Activated CD8-positive, alpha-beta memory T cell treated with anti-CD3 and anti-CD28 coated beads, Interleukin-2, amount 50 U/mL, for 24 hours (primary cell): Measurements from ENCODE around the gene FAM131C.
"Not testable (repeated sequence)": the region's sequence is repeated elsewhere in the genome, so short reads cannot be mapped to it uniquely, and the experiment has no call there.

Experiments used
- DNase-seq: peaks from one replicate; pipeline ENCODE4 v3.0.0-alpha.2; 2020; ENCODE audit errors: extremely low read depth

Gene FAM131C

DNA sequence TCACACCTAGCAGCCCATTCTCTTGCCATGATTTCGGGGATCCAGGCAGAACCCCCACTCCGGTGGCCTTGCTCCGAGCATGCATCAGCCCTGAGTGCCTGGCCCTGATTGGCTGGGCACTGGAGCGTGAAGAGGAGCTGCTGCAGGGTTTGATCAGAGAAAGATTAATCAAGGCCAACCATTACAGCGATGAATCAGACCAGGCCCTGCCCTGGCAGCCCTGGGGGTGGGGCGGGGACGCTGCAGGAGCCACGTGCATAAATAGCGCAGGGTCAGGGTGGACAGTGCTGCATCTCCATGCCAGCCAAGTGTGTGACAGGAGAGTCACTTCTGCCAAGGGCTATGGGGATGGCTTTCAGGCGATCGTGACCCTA is 3.4 kb upstream of the FAM131C start:
- no peak for DNase-seq

DNA sequence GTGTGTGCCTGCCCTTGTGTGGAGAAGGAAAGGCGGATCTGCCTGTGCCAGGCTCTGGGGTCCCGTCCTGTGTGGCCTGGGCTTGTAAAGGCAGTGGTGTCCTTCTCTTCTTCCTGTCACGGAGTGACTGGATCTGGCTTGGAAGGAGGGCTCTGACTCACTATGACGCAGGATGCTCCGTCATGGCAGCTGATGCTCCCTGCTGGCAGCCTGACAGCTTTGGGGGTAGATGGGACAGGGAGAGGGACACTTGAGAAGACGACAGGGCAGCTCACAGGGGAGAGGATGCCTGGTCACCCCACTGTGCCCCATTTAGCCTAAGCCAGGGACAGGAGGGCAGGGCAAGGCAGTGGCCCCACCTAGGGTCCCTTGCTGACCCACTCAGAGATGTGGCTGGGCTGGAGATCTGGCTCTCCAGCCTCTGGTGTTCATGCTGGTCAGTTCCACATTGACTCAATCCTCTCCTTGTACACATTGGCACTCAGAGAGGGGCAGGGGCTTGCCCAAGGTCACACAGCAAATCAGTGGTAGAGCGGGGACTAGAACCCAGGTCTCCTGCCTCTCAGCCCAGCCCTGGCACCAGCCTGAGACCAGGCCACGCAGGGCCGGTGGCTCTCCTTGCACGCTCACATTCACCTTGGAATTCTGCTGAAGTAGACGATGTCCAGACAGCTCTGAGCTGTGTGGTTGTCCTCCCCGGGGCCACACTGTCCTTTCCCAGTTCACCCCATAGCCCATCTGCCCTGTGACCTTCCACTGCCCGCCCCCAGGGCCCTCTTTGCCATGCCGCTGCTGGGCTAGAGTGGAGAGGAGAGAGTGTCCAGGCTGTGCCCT is 2.8 kb upstream of the FAM131C start:
- DNase-seq: no peak

DNA sequence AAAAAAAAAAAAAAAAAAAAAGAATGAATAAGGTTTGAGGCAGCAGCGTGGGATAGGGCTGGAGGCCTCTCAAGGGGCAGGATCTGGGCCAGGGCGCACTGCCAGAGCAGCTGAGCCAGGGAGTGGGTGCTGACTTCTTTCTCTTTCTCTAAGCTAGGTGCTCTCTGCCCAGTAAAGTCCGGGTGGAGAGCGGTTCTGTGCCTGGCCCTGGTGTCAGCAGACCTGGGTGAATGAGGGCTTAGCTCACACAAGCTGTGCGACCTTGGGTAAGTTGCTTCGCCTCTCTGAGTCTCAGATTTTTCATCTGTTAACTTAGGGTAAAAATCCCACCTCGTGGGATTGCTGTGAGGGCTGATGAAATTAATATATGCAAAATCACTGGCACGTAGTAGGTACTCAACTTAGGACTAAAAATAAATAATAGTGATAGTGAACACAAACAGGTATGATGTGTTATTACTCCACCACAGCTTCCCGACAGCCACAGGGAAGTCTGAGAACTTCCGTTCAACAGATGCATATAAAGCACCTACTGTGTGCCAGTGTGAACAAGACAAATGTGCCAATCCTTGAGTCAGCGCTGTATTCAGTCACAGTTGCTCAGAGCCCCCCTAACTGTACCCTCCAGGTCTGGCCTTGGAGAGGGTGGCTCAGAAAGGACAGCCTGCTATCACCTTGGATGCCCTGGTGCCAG is 2.0 kb upstream of the FAM131C start:
- DNase-seq: no peak

DNA sequence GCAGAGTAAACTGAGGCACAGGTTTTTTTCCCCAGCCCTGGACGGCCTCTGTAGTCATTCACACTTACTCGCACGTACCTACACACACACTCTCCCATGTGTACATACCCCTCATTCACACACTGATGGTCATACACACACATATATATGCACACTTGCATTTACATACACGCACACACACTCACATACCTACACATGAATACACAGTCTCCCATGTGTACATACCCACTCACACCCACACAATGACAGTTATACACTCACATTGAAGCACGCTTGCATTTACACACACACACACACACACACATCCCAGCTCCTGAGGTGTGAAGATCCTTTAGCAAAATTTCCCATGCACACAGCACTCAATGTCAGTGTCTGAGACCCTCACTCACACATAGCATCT is 766 bp upstream of the FAM131C start:
- no peak for DNase-seq

DNA sequence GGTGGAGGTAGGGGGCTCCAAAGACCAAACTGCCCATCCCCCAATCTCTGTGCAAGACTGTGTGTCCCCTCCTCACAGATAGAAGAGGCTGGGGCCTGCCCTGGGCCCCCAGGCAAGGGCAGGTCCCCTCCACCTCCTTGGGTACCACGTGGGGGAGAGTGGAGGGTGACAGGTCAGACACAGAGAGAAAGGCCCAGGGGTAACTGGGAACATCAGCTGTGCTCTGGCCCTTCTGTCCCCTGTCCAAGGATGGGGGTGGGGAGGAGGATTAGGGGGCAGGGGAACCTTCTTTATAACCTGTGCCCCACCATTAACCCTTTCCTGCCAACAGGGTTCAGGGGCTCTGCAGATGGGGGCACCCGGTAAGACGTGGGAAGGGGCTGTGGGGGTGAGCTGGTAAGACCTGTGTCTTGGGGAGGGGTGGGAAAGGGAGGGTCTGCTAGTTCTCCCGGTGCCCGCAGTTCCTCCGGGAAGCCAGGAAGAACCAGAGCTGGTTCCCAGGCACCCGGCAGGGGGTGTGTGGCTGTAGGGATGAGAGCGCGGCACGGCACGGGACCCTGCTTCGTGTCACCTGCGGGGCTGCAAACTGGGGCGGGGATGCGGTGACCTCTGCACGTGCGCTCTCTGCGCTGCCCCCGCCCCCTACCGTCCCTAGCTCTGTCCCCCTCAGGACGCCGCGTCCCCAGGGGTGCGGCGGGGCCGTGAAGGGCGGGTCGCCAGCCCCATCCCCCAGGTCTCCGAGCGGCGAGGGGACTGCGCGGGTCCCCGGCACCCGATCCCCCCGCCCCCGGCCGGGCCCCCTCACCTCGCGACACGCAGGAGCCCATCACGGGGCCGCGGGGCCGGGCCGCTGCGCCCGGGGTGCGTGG is 601 bp downstream of the FAM131C start:
- DNase-seq: no peak

DNA sequence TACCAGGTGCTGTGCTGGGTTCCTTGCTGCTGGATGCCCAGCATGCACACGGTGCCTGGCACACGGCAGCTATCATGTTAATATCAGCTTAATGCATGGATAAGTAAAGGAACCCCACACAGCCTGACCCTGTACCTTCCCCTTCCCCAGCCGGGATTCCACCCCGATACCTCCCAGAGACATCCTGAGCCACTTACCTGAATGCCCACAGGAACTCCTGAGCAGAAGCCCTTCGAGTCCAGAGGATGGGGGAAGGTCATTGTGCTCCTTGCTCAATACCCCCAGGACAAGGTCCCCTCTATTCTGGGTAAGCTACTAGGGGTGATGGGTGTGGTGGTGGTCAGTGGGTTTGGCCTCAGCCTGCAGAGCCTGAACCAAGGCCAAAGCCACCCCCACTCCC is 1.4 kb downstream of the FAM131C start:
- no peak for DNase-seq

DNA sequence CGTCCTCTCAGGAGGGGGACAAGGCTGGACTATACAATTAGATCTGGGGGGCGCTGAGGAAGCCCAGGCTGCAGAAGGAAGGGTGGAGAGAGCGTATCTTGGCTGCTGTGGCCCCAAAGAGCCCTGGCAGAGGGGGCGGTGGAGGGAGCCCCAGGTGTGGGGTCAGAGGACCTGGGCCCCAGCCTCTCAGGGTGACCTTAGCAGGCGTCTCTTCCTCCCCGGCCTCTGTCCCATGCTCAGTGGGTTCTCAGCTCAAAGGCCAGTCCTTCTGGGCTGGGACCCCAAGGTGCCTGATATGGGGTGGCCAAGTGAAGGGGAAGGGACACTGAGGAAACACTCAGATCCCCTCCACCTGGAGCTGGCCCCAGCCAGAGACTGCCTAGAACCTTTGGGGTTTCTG is 1.8 kb downstream of the FAM131C start:
- no peak for DNase-seq

DNA sequence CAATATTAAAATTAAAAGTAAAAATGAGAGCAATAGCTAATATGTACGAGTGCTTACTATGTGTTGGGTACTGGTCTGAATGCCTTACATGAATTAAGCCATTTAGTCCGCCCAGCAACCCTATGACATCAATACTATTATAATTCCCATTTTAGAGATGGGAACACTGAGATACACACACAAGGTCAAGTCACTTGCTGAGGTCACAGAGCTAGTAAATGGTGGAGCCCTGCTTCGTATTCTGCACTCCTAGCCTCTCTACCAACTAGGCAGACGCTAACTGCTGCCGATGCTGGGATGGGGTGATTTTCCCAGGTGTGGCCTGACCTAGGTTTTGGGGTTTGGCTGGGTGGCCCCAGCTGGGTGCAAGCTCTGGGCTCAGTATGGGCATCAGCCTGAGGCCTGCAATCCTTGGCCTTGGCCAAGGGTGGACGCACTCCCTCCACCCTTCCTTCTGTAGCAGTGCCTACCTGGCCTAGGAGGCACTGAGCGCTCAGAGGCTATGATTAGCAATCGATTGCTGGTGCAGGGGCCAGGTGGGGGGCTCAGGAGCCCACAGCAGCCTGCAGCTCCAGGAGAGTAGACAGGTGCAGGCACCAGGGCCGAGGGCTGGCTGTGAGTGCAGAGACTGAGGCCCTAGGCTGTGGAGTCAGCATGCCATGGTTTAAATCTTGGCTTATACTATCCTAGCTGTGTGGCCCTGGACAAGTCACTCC is 2.7 kb downstream of the FAM131C start:
- no peak for DNase-seq

DNA sequence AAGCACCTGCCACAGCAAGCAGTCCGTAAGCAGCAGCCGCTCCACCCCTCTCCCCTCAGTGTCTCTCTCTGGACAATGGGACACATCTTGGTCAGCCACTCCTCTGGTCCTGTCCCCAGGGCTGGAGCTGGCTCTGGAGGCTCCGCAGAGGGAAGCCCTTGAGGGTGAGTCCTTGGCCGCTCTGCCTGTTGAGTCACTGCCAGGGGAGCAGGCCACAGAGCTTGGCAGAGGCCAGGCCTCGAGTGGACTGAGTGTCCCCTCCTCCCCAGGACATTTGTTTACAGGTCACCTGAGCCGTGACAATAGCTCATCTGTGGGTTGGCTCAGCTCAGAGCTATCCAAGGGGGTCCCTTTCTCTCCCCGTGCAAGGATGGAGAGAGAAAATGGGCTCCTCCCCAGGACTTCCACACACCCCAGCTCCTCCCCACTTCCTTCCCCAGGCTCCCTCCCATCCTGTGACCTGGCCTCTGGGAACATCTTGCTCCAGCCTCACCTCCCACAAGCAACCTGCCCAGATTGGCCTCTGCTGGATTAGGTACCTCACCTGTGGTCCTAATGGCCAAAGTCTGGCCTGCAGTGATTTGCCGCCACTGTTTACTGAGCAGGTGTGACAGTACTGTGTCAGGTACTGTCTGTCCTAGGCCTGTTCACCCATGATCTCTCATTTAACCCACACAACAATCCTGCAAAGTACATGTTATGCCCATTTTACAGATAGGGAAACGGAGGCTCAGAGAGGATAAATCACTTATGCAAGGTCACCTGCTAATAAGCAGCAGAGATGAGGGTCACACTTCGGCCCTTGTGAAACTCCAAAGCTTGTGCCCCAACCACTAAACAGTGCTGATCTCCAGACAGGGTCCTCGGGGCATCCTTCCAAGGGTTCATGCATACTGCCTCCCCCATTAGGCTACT is 4.8 kb downstream of the FAM131C start:
- no peak for DNase-seq

DNA sequence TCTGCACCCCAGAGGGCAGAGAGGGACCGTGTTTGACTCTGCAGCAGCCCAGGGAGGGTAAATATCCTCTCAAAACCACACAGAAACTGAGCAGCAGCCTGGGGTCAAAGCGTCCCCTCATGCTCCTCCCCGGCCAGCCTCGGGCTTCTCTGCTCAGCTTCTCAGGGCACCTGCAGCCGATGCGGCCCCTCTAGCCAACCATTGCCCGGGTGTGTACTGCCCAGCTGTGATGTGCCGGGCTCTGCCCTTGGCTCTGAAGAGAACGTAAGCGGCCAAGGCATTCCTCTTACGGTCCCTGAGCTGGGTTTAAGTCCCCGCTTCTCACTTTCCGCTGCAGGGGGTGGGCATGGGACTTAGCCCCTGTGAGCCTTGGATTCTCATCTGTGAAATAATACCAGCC is 5.5 kb downstream of the FAM131C start:
- DNase-seq: no peak

DNA sequence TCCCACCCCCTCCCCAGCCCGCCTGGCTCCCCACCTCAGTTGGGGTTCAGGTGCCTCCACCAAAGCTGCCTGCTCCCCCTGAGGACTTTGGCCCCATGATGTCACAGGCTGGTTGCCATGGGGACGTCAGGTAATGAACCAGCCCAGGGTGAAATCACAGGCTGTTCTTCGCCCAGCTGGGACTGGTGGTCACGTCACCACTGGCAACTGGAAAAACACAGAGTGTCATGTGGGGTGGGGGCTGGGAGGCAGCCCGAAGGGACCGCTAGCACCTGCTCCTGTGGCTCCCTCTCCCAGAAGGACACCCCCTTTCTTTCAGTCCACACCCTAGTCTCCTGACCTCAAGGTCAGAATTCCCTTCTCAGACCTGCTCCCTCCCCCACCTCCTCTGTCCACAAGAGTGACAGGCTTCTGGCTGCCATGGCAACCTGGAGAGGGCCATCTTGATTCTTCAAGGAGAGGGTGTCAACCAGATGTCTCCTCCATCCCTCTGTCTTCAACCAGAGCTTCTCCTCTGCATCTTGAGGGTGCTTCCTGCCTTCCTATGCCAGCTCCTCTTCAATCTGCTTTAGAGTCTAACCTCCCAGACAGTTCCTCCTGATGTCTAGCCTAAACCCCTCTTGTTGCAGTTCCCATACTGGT is 6.2 kb downstream of the FAM131C start:
- no peak for DNase-seq

DNA sequence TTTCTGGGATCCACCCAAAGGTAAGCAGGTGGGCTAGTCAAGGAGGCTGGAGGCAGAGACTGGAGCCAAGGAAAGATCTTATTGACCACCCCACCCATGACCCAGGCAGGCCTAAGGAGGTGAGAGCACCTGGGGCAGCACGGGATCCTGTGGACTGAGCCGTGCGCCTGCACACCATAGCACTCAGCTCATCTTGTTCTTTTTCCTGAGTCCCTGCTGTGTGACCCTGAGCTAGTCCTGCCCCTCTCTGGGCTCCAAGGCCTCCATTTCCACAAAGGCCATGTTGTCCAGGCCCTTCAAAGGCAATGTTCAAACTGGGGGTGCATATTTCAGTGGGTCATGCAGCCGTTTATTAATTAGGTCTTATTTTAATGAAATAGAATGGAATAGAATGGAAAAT is 7.2 kb downstream of the FAM131C start:
- no peak for DNase-seq

DNA sequence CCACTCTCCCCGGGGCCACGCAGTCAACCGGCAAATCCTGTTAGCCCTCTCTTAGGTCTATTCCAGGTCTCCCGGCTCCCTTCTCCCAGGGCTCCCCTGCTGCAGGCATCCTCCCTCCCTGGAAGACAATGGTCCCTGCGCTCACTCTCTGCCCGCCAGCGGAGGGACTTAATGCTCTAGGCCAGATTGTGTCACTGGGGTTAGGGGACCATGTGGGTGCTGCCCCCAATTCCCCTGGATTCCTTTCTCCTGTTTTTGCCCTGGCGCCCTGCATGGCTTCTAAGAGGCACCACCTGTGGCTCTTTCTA is 8.2 kb downstream of the FAM131C start:
- no peak for DNase-seq

DNA sequence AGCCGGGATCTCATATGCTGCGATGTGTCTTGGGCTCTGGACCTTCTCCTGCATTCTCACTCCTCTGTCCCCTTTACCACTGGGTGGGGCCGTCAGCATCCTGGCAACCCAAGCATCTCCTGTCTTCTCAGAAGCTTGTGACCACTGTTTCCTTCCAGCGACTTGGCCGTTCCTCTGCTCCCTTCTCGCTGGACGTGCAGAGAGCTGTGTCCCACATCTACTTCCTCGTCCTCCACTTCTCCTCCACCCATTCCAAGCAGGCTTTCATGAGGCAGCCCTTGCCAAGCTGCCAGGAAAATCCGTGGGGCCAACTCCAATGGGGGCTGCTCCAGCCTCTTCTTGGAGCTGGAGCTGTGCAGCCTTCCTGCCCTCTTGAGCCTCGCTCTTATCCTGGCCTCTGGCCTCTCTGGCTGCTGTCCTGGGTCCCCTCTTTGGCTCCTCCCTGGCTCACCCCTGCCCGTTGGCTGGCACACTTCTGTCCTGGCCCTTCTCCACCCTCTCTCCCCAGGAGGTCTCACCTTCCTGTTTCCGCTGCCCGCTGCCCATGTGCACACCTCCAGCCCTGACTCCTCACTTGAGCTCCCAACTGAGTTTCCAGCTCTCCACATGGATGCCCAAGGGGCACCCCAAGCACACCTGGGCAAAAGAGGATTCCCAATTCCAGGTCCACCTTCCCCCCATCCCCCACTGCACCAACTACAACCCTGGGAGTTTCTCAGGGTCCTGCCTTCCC is 8.7 kb downstream of the FAM131C start:
- no peak for DNase-seq

DNA sequence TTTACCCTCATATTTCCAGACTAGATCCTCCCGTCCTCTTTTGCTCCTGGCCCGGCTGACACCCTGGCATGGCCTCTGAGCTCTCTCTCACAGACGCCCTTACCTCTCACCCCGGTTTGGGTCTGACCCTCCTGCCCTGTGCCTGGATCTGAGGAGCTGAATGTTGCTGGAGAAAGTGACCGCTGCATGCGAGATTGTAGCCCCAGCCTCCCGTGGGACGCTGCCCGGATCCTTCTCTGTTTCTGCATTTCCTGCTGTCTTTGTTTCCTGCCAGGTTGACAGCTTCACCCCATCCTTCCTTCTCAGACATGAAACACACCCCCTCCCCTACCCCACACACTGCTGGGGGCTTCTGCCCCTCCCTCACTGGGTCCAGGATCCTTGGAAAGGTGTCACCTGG is 9.5 kb downstream of the FAM131C start:
- DNase-seq: no peak

DNA sequence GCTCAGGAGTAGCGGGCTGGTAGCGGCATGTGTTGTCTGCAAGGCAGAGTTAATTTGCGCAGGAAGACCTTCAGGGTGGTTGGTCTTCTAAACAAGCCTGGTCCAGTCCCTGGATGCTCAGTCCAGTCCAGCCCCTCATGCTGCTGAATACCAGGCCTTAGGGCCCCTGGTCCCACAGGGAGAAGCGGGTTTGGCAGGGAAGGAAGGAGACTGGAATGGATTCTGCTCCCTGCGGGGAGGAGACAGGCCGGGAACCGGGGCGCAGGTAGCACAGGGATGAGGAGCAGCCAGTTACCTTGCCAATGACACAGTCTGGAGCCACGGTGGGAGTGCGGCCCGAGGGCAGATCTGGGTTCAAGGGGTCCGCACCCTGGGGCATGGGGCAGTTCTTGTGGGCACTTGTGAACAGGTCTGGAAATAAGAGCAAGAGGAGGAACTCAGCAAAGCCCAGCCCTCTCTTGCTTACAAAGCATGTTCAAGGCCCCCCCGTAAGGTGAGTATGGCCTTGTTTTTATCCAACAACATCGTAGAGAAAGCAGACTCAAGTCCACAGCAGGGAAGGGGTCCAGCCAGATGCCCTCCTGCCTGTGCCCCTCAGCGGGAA is 10.1 kb downstream of the FAM131C start:
- no peak for DNase-seq

DNA sequence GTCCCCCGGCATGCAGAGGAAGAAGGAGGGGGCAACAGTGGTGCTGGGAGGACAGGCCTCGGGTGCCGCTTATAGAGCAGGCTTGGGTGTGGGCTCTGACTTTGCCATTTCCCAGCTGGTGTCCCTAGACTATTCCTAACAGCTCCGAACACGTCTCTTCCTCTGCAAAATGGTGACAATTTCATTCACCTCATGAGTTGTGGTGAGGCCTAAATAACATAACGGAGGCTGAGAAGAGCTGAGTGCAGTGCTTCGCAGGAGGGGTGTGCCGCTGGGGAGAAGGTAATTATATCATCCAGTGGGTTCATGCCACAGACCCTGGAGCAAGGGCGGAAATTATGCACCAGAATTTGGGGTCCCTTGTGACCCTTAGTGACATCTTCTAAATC is 10.8 kb downstream of the FAM131C start:
- DNase-seq: not testable (repeated sequence)

DNA sequence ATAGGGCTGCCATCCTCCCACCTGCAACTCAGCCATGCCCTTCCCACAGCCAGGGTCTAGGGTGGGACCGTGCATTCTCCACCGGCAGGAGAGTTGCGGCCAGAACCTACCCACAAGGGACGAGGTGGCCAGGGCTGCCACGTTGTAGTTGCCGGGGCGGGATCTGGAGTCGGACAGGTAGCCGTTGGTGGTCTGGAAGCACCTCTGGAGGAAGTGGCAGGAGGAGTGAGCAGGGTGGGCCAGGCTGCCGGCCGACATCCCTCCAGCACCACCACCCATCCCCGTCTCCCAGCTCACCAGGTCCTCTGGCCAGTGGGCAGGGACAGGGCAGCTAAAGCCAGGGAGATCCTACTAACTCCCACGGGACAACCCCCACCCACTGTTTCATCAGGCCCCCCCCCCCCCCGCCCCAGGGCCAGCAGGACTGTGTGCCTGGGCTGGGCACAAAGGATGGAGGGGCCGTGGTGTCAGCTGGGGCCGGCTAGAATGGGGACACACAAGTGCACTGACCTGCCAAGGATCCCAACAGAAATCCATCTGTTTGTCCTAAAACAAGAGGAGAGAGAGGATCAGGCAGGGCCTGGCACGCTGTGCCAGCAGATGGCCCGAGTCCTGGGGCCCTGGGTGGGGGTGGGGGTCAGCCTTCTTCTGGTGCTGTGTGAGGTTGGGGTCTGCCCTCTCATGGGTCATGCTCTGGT is 11.3 kb downstream of the FAM131C start:
- DNase-seq: not testable (repeated sequence)

DNA sequence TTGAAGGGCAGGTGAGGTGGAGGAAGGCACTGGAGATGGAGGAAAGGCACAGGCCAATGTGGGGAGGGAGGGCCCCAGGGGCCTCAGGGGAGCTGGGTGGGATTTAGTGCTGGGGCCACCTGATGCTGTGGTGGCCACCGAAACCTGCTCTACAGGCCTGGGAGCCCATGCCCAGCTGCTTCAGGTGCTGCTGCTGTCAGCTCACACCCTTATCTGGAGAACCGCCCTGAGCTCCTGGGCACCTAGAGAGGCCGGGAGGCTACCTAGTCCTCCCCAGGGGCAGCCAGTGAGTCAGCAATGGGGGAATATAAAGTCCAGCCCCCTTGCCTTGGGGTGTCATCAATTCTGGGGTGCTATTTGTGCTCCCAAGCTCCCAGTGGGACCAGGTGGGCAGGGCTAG is 12.2 kb downstream of the FAM131C start:
- DNase-seq: no peak
